NCI-H82 (cell line): ENCODE data around the gene DCC.

ENCODE experiments used
- DNase-seq: peaks from one replicate; lab custom pipeline; 2025; lab: John Stamatoyannopoulos, UW

The DCC gene

GRCh38 chr18:53080687-53081086, 740.7 kb downstream of the DCC start:
- no peak for DNase-seq

GRCh38 chr18:53093636-53094035, 753.6 kb downstream of the DCC start:
- DNase-seq, result peak; percentile 9

GRCh38 chr18:53101536-53102105, 761.6 kb downstream of the DCC start:
- no peak for DNase-seq

GRCh38 chr18:53114441-53114840, 774.4 kb downstream of the DCC start:
- DNase-seq, result no peak

- DNase-seq, result no peak
Measured at GRCh38 chr18:53115876-53116585, 776.0 kb downstream of the DCC start.

- no peak for DNase-seq
Measured at GRCh38 chr18:53117851-53118250, 777.9 kb downstream of the DCC start.

GRCh38 chr18:53126210-53126609, 786.2 kb downstream of the DCC start:
- DNase-seq, result no peak

- no peak for DNase-seq
Measured at GRCh38 chr18:53131001-53131400, 791.0 kb downstream of the DCC start.

- no peak for DNase-seq
Measured at GRCh38 chr18:53134711-53135110, 794.7 kb downstream of the DCC start.

- no peak for DNase-seq
Measured at GRCh38 chr18:53135654-53136053, 795.7 kb downstream of the DCC start.

GRCh38 chr18:53139746-53140500, 799.9 kb downstream of the DCC start:
- DNase-seq, result no peak

GRCh38 chr18:53142005-53142404, 802.0 kb downstream of the DCC start:
- DNase-seq, result no peak

GRCh38 chr18:53147472-53147871, 807.5 kb downstream of the DCC start:
- no peak for DNase-seq

- DNase-seq, result peak; percentile 80
Measured at GRCh38 chr18:53148123-53148522, 808.1 kb downstream of the DCC start.

GRCh38 chr18:53152476-53152875, 812.5 kb downstream of the DCC start:
- DNase-seq, result peak; percentile 74

GRCh38 chr18:53153281-53153680, 813.3 kb downstream of the DCC start:
- peak; percentile 18 for DNase-seq

- no peak for DNase-seq
Measured at GRCh38 chr18:53153800-53154199, 813.8 kb downstream of the DCC start.

GRCh38 chr18:53165770-53166169, 825.8 kb downstream of the DCC start:
- DNase-seq, result no peak

- no peak for DNase-seq
Measured at GRCh38 chr18:53169346-53169745, 829.3 kb downstream of the DCC start.

GRCh38 chr18:53191634-53192033, 851.6 kb downstream of the DCC start:
- no peak for DNase-seq

GRCh38 chr18:53193870-53194269, 853.9 kb downstream of the DCC start:
- DNase-seq, result no peak

GRCh38 chr18:53219853-53220252, 879.9 kb downstream of the DCC start:
- no peak for DNase-seq

- DNase-seq, result peak; percentile 73
Measured at GRCh38 chr18:53224128-53224778, 884.3 kb downstream of the DCC start.
